GM21717 (cell line): ENCODE measurements around the gene DSPP.

Experiments
- ATAC-seq: cut with Tn5 transposase; IDR thresholded peaks from one replicate; pipeline ENCODE4 v1.9.1; 2021; ENCODE audit warnings: mild to moderate bottlenecking, moderate library complexity; ENCODE audit not compliant: unreplicated experiment

The DSPP gene

DNA sequence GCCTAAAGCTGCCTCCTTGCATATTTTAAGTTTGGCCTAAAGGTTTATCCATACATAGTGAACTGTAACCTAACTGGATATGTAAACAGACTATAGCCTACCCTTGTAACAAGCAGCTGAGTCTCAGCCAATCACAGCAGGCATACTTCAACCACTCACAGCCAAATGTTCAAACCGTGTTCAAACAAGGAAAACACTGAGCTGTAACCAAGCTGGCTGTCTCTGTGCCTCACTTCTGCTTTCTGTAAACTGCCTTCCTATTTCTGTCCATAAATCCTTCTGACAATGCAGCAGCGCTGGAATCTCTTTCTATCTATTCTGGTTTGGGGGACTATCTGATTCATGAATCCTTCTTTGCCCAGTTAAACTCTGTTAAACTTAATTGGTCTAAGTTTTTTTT, 16.4 kb downstream of the DSPP start:
- no peak for ATAC-seq

DNA sequence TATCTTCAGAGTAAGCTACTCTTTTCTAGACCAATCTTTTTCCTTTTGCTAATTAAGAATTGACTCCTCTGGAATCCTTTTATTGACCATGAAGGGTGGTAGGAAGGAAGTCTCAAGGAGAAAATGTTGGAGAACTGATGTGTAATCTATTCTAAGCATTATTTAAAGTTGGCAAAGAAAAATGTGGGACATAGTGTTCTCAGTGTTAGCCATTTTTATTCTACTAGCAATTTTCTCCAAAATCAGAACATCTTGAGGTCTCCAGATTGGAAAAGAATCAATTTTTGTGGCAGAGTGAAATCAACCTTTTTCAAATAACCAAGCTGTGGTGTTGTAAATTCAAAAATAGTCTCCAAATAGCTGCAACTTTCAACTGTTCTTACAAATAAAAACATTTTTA, 23.3 kb downstream of the DSPP start:
- no peak for ATAC-seq

DNA sequence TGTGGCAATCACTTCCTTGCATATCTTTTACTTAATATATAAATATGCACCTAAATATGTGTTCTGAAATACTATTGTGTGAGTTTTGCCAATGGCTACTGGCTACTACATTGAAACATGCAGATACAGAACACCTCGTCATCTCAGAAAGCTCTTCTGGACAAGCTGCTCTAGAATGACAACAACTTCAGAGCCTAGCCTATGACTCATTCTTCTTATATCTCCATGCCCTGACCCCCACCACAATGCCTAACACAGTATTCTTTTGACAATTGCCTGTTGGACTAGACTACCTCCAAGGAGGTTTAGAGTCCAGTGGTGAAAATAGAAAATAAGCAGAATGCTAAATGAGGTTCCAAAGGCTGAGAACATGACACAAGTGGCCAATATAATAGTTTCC, 24.1 kb downstream of the DSPP start:
- no peak for ATAC-seq

DNA sequence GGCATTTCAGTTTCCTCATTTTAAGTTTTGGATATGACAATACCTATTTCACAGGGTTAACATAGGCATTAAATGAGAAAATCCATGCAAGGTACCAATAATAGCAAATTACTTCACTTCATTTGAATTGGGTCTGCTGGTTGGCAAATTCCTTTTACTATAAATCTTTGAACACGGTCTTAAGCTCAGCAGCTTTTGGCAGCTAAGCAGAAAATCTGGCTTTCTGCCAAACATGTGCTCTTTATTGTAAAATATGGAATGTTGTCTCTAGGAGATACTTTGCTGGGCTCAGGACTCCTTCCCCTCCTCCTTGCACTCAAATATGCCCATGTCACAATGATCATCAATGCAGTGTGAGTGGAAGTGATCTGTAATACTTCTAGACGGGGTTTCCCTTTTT, 24.9 kb downstream of the DSPP start:
- no peak for ATAC-seq

DNA sequence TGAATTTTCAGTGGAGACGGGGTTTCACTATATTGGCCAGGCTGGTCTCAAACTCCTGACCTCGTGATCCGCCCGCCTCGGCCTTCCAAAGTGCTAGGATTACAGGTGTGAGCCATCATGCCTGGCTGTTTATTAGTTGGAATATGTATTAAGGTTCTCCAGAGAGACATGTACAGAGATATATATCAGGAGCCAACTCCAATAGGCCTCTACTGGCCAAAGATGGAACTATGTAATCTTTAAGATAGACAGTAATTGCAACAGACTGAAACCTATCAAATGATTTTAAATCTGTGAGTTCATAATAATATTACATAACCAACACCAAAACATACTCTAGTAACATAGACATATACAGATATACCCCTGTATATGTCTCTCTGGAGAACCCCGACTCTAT, 36.0 kb downstream of the DSPP start:
- ATAC-seq: no peak

DNA sequence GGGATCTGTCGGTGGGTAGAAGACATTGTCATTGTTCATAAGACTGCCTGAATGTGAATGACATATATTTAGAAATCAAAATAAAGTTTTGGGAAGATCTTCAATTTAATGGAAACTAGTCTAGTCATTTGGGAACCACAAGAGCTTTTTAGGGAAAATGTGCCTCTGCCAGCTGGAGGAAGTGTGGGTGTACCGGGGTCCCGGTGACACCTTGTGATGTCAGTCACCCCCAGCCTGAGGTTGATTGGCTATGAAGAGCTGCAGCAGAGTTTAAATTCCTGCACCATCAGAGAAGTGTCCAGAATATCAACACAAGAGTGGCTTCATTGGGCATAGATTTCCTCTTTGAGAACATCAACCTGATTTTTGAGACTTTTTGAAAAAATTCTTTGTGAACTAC, 41.7 kb downstream of the DSPP start, which contains the start of gene DMP1:
Gene DMP1 (plus strand): TSS at position 301 of the 400 bp plus-strand sequence. CDS start 6,213 bp downstream, outside the sequence.
- ATAC-seq: no peak

DNA sequence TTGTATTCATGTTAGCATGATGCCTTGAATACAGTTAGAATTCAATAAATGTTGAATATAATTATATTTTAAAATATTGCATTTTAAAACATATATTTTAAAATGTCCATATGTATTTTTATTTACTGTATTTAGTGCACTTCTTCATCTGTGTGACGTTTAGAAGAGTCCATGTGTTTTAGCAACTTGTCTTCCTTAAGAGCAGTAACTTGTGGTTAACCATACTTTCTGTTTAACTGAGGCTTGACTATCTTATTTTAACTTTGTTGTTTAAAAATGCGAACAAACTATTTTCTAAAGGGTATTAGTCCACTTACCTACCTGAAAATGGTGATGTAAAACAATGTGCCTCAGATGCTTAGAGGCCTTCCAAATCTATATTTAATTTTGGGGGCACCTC, 42.6 kb downstream of the DSPP start:
- ATAC-seq: no peak

DNA sequence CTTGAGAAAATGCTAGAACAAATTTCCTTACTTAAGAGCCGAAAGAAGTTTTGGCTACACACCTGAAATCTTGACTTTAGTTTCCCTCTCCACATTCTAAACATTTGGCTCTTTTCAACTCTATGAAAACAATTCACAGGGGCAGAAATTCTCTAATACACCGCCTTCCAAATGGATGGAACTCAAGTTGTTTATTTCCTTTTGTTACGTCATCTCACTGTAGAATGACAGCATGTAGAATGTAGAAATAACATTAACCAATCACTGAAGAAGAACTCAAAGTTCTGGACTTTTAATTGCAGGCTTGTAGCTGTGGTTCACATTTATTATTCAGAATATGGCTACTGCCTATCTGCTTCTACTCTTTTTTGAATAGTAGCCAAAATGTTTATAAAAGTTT, 43.6 kb downstream of the DSPP start:
- ATAC-seq: no peak

DNA sequence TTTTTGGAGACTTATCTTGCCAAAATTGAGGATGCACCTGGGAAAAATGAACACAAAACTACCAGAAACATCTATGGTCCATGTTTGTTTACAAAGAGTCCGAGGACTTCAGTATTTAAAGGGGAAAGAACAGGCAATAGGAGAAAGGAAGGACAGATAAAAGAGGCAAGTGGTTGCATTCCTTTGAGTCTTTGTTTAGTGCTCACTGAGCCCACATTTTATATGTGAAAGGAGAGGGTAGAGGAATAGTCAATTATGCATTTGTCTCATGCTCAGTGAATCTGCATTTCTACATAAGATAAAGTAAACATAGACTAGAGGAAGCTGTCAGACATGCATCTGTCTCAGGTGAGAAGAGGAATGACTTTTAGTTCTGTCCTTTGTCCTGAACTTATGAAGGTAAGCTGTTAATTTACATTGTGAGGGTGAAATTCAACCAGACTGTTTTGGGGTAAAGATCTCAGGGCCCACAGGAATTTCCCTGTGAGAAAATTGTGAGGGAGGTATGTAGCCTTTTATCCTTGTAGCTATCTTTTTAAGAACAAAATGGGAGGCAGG, 46.2 kb downstream of the DSPP start:
- no peak for ATAC-seq

DNA sequence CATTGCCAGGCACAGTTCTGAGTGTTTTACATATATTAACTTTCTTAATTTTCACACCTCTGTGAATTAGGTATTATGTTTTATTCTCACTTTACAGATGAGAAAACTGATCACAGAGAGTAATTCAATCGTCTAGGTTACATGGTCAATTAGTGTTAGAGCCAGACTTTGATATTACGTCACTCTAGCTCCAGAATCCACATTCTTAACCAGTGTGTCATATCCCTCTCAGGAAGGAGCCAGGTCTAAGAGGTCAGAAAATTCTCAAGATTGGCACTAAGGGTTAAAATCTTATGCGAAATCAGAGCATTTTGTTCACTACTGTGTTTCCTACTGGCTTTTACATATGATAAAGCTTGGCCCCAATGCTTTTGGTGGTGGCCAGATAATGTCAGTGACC, 49.2 kb downstream of the DSPP start:
- ATAC-seq: no peak

DNA sequence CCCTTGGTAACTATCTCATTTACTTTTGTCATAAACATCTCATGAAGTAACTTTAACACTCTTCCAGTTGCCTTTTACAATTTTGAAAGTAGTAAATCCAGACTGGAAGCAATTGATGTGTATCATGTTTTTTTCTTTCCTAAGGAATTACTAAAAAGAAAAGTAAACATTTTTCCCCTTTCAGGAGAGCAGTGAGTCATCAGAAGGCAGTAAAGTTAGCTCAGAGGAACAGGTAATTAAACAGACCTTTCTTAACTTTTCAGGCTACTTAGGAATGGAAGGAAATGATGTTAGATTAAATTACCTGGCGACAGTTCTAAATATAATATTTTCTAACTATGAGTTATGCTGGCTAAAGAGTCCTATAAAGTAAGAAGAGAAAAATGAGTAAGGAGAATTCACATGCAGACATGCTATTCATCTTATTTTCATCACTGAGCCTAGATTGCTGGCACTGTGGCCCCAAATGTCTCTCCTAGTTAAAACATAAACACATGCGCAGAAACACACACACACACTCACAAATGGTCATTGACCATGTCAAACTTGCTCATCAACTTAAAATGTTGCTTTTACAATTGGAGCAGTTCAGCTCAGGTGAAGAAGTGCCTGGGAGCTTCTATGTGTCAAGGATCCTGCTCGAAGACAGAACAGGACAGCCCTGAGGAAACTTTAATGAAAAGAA, 51.1 kb downstream of the DSPP start:
- no peak for ATAC-seq

DNA sequence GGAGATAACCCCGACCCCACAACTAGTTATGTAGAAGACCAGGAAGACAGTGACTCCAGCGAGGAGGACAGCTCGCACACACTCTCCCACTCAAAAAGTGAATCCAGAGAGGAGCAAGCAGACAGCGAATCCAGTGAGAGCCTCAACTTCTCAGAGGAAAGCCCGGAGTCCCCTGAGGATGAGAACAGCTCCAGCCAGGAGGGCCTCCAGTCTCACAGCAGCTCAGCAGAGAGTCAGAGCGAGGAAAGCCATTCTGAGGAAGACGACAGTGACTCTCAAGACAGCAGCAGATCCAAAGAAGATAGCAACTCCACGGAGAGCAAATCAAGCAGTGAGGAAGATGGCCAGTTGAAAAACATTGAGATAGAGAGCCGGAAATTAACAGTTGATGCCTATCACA, 54.5 kb downstream of the DSPP start:
- no peak for ATAC-seq
